ENCODE measurements around the gene MEIKIN.

GRCh38 chr5:131794586-131794985 is 150.9 kb downstream of the MEIKIN start:
- no peak for TF ChIP-seq CTCF (IDR thresholded peaks at IDR 0.05)
- TF ChIP-seq POLR2A (IDR thresholded peaks at IDR 0.05) = no peak
